Chondrocyte (in vitro differentiated cells): ENCODE measurements around the gene TESMIN. TPM values are rescaled to one million over a fixed set of nuclear protein-coding genes. Genes with fewer than 3 reads are reported as not detected.
A peak's percentile ranks its signal among the peaks of the same experiment; 100 is the strongest.

Experiments
- DNase-seq: peaks from one replicate; pipeline ENCODE4 v3.0.0; 2021; ENCODE audit warnings: mixed read lengths, low spot score
- H3K27ac Mint-ChIP-seq: one replicate; pipeline ENCODE4 v1.8.0; 2021; ENCODE audit warnings: mild to moderate bottlenecking, moderate library complexity, mixed read lengths; ENCODE audit not compliant: unreplicated experiment
- H3K27me3 Mint-ChIP-seq: 2 replicates; pipeline ENCODE4 v1.8.0; 2021; ENCODE audit warnings: low read depth, mixed read lengths
- H3K36me3 Mint-ChIP-seq: 2 replicates; pipeline ENCODE4 v1.8.0; 2021; ENCODE audit warnings: low read depth, mixed read lengths
- H3K4me1 Mint-ChIP-seq: 2 replicates; pipeline ENCODE4 v1.8.0; 2021; ENCODE audit warnings: low read depth, mild to moderate bottlenecking, mixed read lengths
- H3K4me3 Mint-ChIP-seq: one replicate; pipeline ENCODE4 v1.8.0; 2021; ENCODE audit warnings: mild to moderate bottlenecking, moderate library complexity, mixed read lengths; ENCODE audit not compliant: unreplicated experiment
- H3K9me3 Mint-ChIP-seq: 2 replicates; pipeline ENCODE4 v1.8.0; 2021; ENCODE audit warnings: low read depth, mixed read lengths
- total RNA-seq: library from RNA; stranded (reverse); gene quantifications from 3 replicates; pipeline ENCODE4 v1.2.1, GENCODE V29; 2021
- TF ChIP-seq, protein P1 (sequence below): fragments of 200-600 bp; sonication (generic); IDR thresholded peaks from 2 replicates; pipeline ENCODE4 v1.5.0; 2021; ENCODE audit warnings: antibody characterized with exemption, mild to moderate bottlenecking, moderate library complexity

The TESMIN gene
- total RNA-seq, 1 donor from 2014 or later, result 0.37 TPM

- Mint-ChIP-seq H3K9me3 (no peaks in the 10 kb centered on the region), H3K27ac (no peak overlapping the region), H3K4me1 (no peaks in the 10 kb centered on the region), H3K36me3 (peaks cover 3% of the 10 kb centered on the region), H3K27me3 (peaks cover 68% of the 10 kb centered on the region), H3K4me3 (no peak overlapping the region)
- no peak for DNase-seq
- TF ChIP-seq, protein P1, sequence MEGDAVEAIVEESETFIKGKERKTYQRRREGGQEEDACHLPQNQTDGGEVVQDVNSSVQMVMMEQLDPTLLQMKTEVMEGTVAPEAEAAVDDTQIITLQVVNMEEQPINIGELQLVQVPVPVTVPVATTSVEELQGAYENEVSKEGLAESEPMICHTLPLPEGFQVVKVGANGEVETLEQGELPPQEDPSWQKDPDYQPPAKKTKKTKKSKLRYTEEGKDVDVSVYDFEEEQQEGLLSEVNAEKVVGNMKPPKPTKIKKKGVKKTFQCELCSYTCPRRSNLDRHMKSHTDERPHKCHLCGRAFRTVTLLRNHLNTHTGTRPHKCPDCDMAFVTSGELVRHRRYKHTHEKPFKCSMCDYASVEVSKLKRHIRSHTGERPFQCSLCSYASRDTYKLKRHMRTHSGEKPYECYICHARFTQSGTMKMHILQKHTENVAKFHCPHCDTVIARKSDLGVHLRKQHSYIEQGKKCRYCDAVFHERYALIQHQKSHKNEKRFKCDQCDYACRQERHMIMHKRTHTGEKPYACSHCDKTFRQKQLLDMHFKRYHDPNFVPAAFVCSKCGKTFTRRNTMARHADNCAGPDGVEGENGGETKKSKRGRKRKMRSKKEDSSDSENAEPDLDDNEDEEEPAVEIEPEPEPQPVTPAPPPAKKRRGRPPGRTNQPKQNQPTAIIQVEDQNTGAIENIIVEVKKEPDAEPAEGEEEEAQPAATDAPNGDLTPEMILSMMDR, result no peak
Measured at GRCh38 chr11:68688881-68689280, 62.4 kb downstream of the TESMIN start.

DNA sequence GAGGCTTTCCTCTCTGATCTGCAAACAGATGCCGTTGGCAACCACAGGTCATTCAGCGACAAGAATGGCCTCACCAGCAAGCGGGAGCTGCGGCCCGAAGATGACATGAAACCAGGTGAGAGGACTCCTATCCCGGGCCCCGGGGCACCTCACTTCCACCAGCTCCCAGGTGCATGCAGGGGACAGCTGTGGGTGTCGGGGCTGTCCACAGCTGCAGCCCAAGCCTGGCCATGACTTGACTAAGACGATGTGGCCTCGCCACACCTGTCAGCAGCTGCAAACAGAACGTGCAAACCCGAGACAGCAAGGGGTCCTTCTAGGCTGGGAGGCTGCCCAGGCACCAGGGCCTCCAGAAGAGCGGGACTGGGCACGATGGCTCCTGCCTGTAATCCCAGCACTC lies 63.3 kb downstream of the TESMIN start:
- Mint-ChIP-seq H3K36me3 (peaks cover 3% of the 10 kb centered on the region), H3K27ac (no peak overlapping the region), H3K4me1 (peaks cover 2% of the 10 kb centered on the region), H3K9me3 (no peaks in the 10 kb centered on the region), H3K4me3 (no peak overlapping the region), H3K27me3 (peaks cover 66% of the 10 kb centered on the region)
- TF ChIP-seq, protein P1, result no peak
- DNase-seq, result peak; percentile 95

DNA sequence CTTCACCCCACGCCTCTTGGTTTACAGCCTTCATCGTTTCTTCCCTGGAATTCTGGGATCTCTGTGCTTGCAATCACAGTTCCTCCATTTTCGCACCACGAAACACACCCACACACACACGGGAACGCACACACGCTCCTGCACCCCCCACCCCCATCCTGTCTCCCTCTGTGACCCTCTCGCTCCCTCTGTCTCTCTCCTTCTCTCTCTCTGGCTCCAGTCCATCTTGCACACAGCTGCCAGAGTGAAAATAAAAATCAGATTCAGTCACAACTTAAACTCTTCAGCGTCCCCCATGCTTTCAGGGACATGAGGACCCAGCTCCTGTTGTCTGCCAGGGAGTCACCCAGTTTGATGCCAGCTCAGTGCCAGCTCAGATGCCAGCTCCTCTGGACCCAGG lies 64.0 kb downstream of the TESMIN start:
- Mint-ChIP-seq H3K27ac (no peak overlapping the region), H3K27me3 (peaks cover 66% of the 10 kb centered on the region), H3K9me3 (no peaks in the 10 kb centered on the region), H3K4me1 (peaks cover 7% of the 10 kb centered on the region), H3K4me3 (no peak overlapping the region), H3K36me3 (peaks cover 3% of the 10 kb centered on the region)
- DNase-seq, result no peak
- TF ChIP-seq, protein P1, result no peak

GRCh38 chr11:68686486-68686885 lies 64.8 kb downstream of the TESMIN start:
- peaks cover 67% of the 10 kb centered on the region for H3K27me3 Mint-ChIP-seq
- H3K36me3 Mint-ChIP-seq, result peaks cover 3% of the 10 kb centered on the region
- H3K4me3 Mint-ChIP-seq, result no peak overlapping the region
- H3K4me1 Mint-ChIP-seq, result peaks cover 7% of the 10 kb centered on the region
- TF ChIP-seq, protein P1, result no peak
- DNase-seq, result peak; percentile 53
- H3K27ac Mint-ChIP-seq, result no peak overlapping the region
- H3K9me3 Mint-ChIP-seq, result no peaks in the 10 kb centered on the region

GRCh38 chr11:68685656-68686380 lies 65.5 kb downstream of the TESMIN start:
- H3K9me3 Mint-ChIP-seq, result no peaks in the 10 kb centered on the region
- peaks cover 7% of the 10 kb centered on the region for H3K4me1 Mint-ChIP-seq
- no peak overlapping the region for H3K27ac Mint-ChIP-seq
- peaks cover 3% of the 10 kb centered on the region for H3K36me3 Mint-ChIP-seq
- H3K4me3 Mint-ChIP-seq, result no peak overlapping the region
- TF ChIP-seq, protein P1, result no peak
- DNase-seq, result no peak
- peaks cover 60% of the 10 kb centered on the region for H3K27me3 Mint-ChIP-seq
